Peyer's patch (tissue), 4 donors: ENCODE measurements around the gene TBC1D9B. TPM values are rescaled to one million over a fixed set of nuclear protein-coding genes. Genes with fewer than 3 reads are reported as not detected.

Source experiments
- DNase-seq, 3 donors: peaks; one replicate each; pipeline ENCODE4 v3.0.0-alpha.2; 2017 to 2019
- H3K27ac ChIP-seq, 4 donors: fragments of 200-600 bp; sonication (generic); one replicate each; pipeline ENCODE4 v1.5.1; 2016 to 2019
- H3K27me3 ChIP-seq, 2 donors: fragments of 200-600 bp; sonication (generic); one replicate each; pipeline ENCODE4 v1.5.1; 2019
- H3K36me3 ChIP-seq, 3 donors: fragments of 200-600 bp; sonication (generic); one replicate each; pipeline ENCODE4 v1.5.1; 2016 to 2019
- H3K4me1 ChIP-seq, 4 donors: fragments of 200-600 bp; sonication (generic); one replicate each; pipeline ENCODE4 v1.5.1; 2016 to 2019
- H3K4me3 ChIP-seq, 4 donors: fragments of 200-600 bp; sonication (generic); 1 replicate in 3 of 4; 2 replicates in 1 of 4; pipeline ENCODE4 v1.5.1; 2016 to 2019; ENCODE audit warnings: mild to moderate bottlenecking in 1 of 4
- H3K9me3 ChIP-seq, 4 donors: fragments of 200-600 bp; sonication (generic); one replicate each; pipeline ENCODE4 v1.5.1; 2016 to 2019; ENCODE audit warnings: mild to moderate bottlenecking in 1 of 4
- CTCF ChIP-seq, 6 experiments: fragments of 450-650 bp in 4 of 6; fragments of 200-600 bp in 2 of 6; sonication (generic) in 1 of 6; IDR thresholded peaks; one replicate each; pipeline ENCODE4 v1.5.1; 2017 to 2019; ENCODE audit warnings: antibody characterized with exemption in 6 of 6, mild to moderate bottlenecking in 3 of 6, moderate library complexity in 1 of 6
- POLR2A ChIP-seq, 2 donors: fragments of 450-650 bp; IDR thresholded peaks; one replicate each; pipeline ENCODE4 v1.5.1; 2017; ENCODE audit warnings: antibody characterized with exemption in 2 of 2, mild to moderate bottlenecking in 2 of 2, moderate library complexity in 2 of 2
- total RNA-seq, 4 donors: library from RNA; depleted of rRNA; stranded (reverse); fragments of >200 nt; gene quantifications; one replicate each; pipeline ENCODE4 v1.1.0, GENCODE V29; 2016

The TBC1D9B gene
- total RNA-seq, 4 donors from 2014 or later: 89.7 to 281 (median 186) TPM

- peaks cover 0 to 11% (median 1%) of the 10 kb centered on the region in 4 donors for H3K4me1 ChIP-seq
- H3K4me3 ChIP-seq: no peak overlapping the region
- TF ChIP-seq POLR2A (IDR thresholded peaks at IDR 0.05): no peak
- H3K27ac ChIP-seq: peak overlapping the region in 1 of 4 donors; percentile 13
- no peaks in the 10 kb centered on the region for H3K9me3 ChIP-seq
- H3K36me3 ChIP-seq: peaks cover 0 to 91% (median 5%) of the 10 kb centered on the region in 3 donors
- H3K27me3 ChIP-seq: no peaks in the 10 kb centered on the region
- DNase-seq: peak in 1 of 3 donors; percentile 9
These were observed 74.0 kb downstream of the TBC1D9B start for GRCh38 chr5:179833709-179834070.

GRCh38 chr5:179833056-179833708 lies 74.5 kb downstream of the TBC1D9B start:
- Histone ChIP-seq H3K4me1 (peaks cover 0 to 11% (median 1%) of the 10 kb centered on the region in 4 donors), H3K27me3 (no peaks in the 10 kb centered on the region), H3K4me3 (no peak overlapping the region), H3K9me3 (no peaks in the 10 kb centered on the region), H3K27ac (peak overlapping the region in 1 of 4 donors; percentile 13), H3K36me3 (peaks cover 0 to 91% (median 5%) of the 10 kb centered on the region in 3 donors)
- DNase-seq: peak in 1 of 3 donors; percentile 45
- TF ChIP-seq POLR2A (IDR thresholded peaks at IDR 0.05) (no peak), CTCF (IDR thresholded peaks at IDR 0.05) (no peak)

GRCh38 chr5:179832039-179832745 lies 75.5 kb downstream of the TBC1D9B start:
- Histone ChIP-seq H3K27me3 (no peaks in the 10 kb centered on the region), H3K36me3 (peaks cover 0 to 91% (median 5%) of the 10 kb centered on the region in 3 donors), H3K4me3 (no peak overlapping the region), H3K4me1 (peaks cover 0 to 20% (median 0%) of the 10 kb centered on the region in 4 donors), H3K27ac (no peak overlapping the region), H3K9me3 (no peaks in the 10 kb centered on the region)
- DNase-seq: peak in 1 of 3 donors; percentile 38
- TF ChIP-seq CTCF (IDR thresholded peaks at IDR 0.05) (no peak), POLR2A (IDR thresholded peaks at IDR 0.05) (no peak)

GRCh38 chr5:179830818-179831468 lies 76.8 kb downstream of the TBC1D9B start:
- H3K27ac ChIP-seq: no peak overlapping the region
- H3K36me3 ChIP-seq: peaks cover 0 to 91% (median 5%) of the 10 kb centered on the region in 3 donors
- TF ChIP-seq CTCF (IDR thresholded peaks at IDR 0.05) (no peak), POLR2A (IDR thresholded peaks at IDR 0.05) (no peak)
- DNase-seq: peak in 1 of 3 donors; percentile 10
- no peaks in the 10 kb centered on the region for H3K27me3 ChIP-seq
- peaks cover 0 to 22% (median 0%) of the 10 kb centered on the region in 4 donors for H3K4me1 ChIP-seq
- H3K9me3 ChIP-seq: no peaks in the 10 kb centered on the region
- no peak overlapping the region for H3K4me3 ChIP-seq

- DNase-seq: peak in 1 of 3 donors; percentile 19
- H3K4me3 ChIP-seq: no peak overlapping the region
- no peaks in the 10 kb centered on the region for H3K27me3 ChIP-seq
- no peak for TF ChIP-seq CTCF (IDR thresholded peaks at IDR 0.05)
- no peak for TF ChIP-seq POLR2A (IDR thresholded peaks at IDR 0.05)
- no peak overlapping the region for H3K27ac ChIP-seq
- H3K9me3 ChIP-seq: no peaks in the 10 kb centered on the region
- H3K4me1 ChIP-seq: peaks cover 0 to 33% (median 0%) of the 10 kb centered on the region in 4 donors
- H3K36me3 ChIP-seq: peaks cover 0 to 94% (median 5%) of the 10 kb centered on the region in 3 donors
These were observed 77.8 kb downstream of the TBC1D9B start for GRCh38 chr5:179829732-179830435.
